ENCODE data around the gene DNMT3B. TPM values are rescaled to one million over a fixed set of nuclear protein-coding genes. Genes with fewer than 3 reads are reported as not detected.

The DNMT3B gene
- total and polyA plus RNA-seq, 2 experiments from 2014 or later, result 711 to 2,222 TPM

- no peak overlapping the region for H3K4me3 Mint-ChIP-seq
- H3K27me3 ChIP-seq (ENCODE audit: insufficient read depth), result no peaks in the 10 kb centered on the region
- H3K4me1 Mint-ChIP-seq, result peaks cover 30% of the 10 kb centered on the region
- H4K20me1 ChIP-seq (replicated peaks; ENCODE audit: insufficient read depth), result peaks cover 59% of the 10 kb centered on the region
- peaks cover 16% of the 10 kb centered on the region for H3K36me3 ChIP-seq (ENCODE audit: insufficient read depth)
- H3K27ac Mint-ChIP-seq, result peak overlapping the region; percentile 68
- H3K36me3 Mint-ChIP-seq (ENCODE audit: low read depth), result peaks cover 28% of the 10 kb centered on the region
- H3K9me3 Mint-ChIP-seq, result no peaks in the 10 kb centered on the region; the same call in 2 of the 3 replicates
- ATAC-seq (peak; percentile 11), DNase-seq (ENCODE audit: low spot score) (no peak)
- H3F3A ChIP-seq (replicated peaks; ENCODE audit: low read depth), result peaks cover 43% of the 10 kb centered on the region
- peaks cover 32% of the 10 kb centered on the region for H3K4me1 ChIP-seq (ENCODE audit: insufficient read depth)
- peaks cover 20% of the 10 kb centered on the region for H3K27me3 Mint-ChIP-seq (ENCODE audit: insufficient read depth, low read depth, poor library complexity)
- no peaks in the 10 kb centered on the region for H3K9me2 ChIP-seq (ENCODE audit: insufficient read depth)
- H2AFZ ChIP-seq, result no peak overlapping the region
- no peak for TF ChIP-seq EZH2phosphoT487 (IDR thresholded peaks at IDR 0.05; ENCODE audit: unreplicated experiment)
- no peak for TF ChIP-seq STAT1 (IDR thresholded peaks at IDR 0.05; ENCODE audit: unreplicated experiment)
- TF ChIP-seq JUNB (IDR thresholded peaks at IDR 0.05; ENCODE audit: unreplicated experiment), result no peak
- no peak for TF ChIP-seq POLR2AphosphoS5 (IDR thresholded peaks at IDR 0.05; ENCODE audit: low read depth)
- TF ChIP-seq ZNF331 (CRISPR knock-in tag; IDR thresholded peaks at IDR 0.05; ENCODE audit: low read depth), result no peak
- TF ChIP-seq, protein P1, sequence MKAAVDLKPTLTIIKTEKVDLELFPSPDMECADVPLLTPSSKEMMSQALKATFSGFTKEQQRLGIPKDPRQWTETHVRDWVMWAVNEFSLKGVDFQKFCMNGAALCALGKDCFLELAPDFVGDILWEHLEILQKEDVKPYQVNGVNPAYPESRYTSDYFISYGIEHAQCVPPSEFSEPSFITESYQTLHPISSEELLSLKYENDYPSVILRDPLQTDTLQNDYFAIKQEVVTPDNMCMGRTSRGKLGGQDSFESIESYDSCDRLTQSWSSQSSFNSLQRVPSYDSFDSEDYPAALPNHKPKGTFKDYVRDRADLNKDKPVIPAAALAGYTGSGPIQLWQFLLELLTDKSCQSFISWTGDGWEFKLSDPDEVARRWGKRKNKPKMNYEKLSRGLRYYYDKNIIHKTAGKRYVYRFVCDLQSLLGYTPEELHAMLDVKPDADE (IDR thresholded peaks at IDR 0.05), result no peak
- no peak for TF ChIP-seq EZH2 (IDR thresholded peaks at IDR 0.05; ENCODE audit: low read depth, unreplicated experiment)
- TF ChIP-seq, protein P2, sequence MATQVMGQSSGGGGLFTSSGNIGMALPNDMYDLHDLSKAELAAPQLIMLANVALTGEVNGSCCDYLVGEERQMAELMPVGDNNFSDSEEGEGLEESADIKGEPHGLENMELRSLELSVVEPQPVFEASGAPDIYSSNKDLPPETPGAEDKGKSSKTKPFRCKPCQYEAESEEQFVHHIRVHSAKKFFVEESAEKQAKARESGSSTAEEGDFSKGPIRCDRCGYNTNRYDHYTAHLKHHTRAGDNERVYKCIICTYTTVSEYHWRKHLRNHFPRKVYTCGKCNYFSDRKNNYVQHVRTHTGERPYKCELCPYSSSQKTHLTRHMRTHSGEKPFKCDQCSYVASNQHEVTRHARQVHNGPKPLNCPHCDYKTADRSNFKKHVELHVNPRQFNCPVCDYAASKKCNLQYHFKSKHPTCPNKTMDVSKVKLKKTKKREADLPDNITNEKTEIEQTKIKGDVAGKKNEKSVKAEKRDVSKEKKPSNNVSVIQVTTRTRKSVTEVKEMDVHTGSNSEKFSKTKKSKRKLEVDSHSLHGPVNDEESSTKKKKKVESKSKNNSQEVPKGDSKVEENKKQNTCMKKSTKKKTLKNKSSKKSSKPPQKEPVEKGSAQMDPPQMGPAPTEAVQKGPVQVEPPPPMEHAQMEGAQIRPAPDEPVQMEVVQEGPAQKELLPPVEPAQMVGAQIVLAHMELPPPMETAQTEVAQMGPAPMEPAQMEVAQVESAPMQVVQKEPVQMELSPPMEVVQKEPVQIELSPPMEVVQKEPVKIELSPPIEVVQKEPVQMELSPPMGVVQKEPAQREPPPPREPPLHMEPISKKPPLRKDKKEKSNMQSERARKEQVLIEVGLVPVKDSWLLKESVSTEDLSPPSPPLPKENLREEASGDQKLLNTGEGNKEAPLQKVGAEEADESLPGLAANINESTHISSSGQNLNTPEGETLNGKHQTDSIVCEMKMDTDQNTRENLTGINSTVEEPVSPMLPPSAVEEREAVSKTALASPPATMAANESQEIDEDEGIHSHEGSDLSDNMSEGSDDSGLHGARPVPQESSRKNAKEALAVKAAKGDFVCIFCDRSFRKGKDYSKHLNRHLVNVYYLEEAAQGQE (IDR thresholded peaks at IDR 0.05; ENCODE audit: unreplicated experiment), result no peak
- TF ChIP-seq, protein P3, sequence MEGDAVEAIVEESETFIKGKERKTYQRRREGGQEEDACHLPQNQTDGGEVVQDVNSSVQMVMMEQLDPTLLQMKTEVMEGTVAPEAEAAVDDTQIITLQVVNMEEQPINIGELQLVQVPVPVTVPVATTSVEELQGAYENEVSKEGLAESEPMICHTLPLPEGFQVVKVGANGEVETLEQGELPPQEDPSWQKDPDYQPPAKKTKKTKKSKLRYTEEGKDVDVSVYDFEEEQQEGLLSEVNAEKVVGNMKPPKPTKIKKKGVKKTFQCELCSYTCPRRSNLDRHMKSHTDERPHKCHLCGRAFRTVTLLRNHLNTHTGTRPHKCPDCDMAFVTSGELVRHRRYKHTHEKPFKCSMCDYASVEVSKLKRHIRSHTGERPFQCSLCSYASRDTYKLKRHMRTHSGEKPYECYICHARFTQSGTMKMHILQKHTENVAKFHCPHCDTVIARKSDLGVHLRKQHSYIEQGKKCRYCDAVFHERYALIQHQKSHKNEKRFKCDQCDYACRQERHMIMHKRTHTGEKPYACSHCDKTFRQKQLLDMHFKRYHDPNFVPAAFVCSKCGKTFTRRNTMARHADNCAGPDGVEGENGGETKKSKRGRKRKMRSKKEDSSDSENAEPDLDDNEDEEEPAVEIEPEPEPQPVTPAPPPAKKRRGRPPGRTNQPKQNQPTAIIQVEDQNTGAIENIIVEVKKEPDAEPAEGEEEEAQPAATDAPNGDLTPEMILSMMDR (conservative IDR thresholded peaks at IDR 0.05; ENCODE audit: low read depth in 2 of 2), result peak in 1 of 2 experiments; percentile 33; a peak in 2 of 4 replicates
- H3K4me2 ChIP-seq, result no peak overlapping the region
- H3K79me2 ChIP-seq (replicated peaks; ENCODE audit: insufficient read depth), result peaks cover 80% of the 10 kb centered on the region
- no peak overlapping the region for H3K4me3 ChIP-seq
- H3K27ac ChIP-seq (ENCODE audit: low read depth), result peak overlapping the region; percentile 73
Measured at GRCh38 chr20:32823078-32823477, 60.9 kb downstream of the DNMT3B start.

All from GM23338 (cell line).